GM12878 (cell line): ENCODE measurements around the gene CP. TPM values are rescaled to one million over a fixed set of nuclear protein-coding genes. Genes with fewer than 3 reads are reported as not detected.

Source experiments
- CUX1 ChIP-seq: IDR thresholded peaks from 2 replicates; pipeline ENCODE4 v1.6.1; 2012; ENCODE audit warnings: improper control_type of control experiment, low read depth, low read length; ENCODE audit not compliant: insufficient replicate concordance
- HDGF ChIP-seq: fragments of 450-650 bp; IDR thresholded peaks from 2 replicates; pipeline ENCODE4 v1.6.1; 2016; ENCODE audit warnings: antibody characterized with exemption
- IRF4 ChIP-seq: IDR thresholded peaks from 2 replicates; pipeline ENCODE4 v1.6.1; 2011; ENCODE audit warnings: low read depth, low read length
- MTA3 ChIP-seq: IDR thresholded peaks from 2 replicates; pipeline ENCODE4 v1.6.1; 2012; ENCODE audit warnings: low read length, inconsistent platforms, borderline replicate concordance
- MYB ChIP-seq: fragments of 150-350 bp; IDR thresholded peaks from 2 replicates; pipeline ENCODE4 v1.6.1; 2014; ENCODE audit warnings: mild to moderate bottlenecking, low read depth, low read length, borderline replicate concordance
- NKRF ChIP-seq: fragments of 450-650 bp; conservative IDR thresholded peaks from 2 replicates; pipeline ENCODE4 v1.6.1; 2017; ENCODE audit warnings: mild to moderate bottlenecking, moderate library complexity
- POLR2AphosphoS2 ChIP-seq: IDR thresholded peaks from 2 replicates; pipeline ENCODE4 v1.6.1; 2011; ENCODE audit warnings: low read depth, mild to moderate bottlenecking, low read length, improper control_type of control experiment, moderate library complexity
- STAT3 ChIP-seq: IDR thresholded peaks from 2 replicates; pipeline ENCODE4 v1.6.1; 2011; ENCODE audit warnings: low read depth, low read length, improper control_type of control experiment
- SUZ12 ChIP-seq: fragments of 200-600 bp; sonication (generic); IDR thresholded peaks from one replicate; pipeline ENCODE4 v1.6.1; 2018; ENCODE audit warnings: antibody characterized with exemption, mild to moderate bottlenecking; ENCODE audit not compliant: unreplicated experiment
- YY1 ChIP-seq: IDR thresholded peaks from 2 replicates; pipeline ENCODE4 v1.6.1; 2011; ENCODE audit warnings: low read depth, mild to moderate bottlenecking, low read length
- ZNF384 ChIP-seq: IDR thresholded peaks from 2 replicates; pipeline ENCODE4 v1.6.1; 2012; ENCODE audit warnings: low read depth, mild to moderate bottlenecking, low read length, improper control_type of control experiment, borderline replicate concordance
- polyA plus RNA-seq, 11 experiments: library from polyadenylated mRNA; depleted of rRNA in 4 of 11; unstranded in 6 of 11; stranded (reverse) in 5 of 11; fragments of >200 nt; fragmentation: Nextera tagmentation in 4 of 11; fragmentation: Illumina TruSeq in 1 of 11; extraction: Ambion mirVana in 4 of 11; extraction: Trizol in 1 of 11; gene quantifications; 1 replicate in 1 of 11; 2 replicates in 10 of 11; pipeline versions ENCODE4 v1.2.1 to v1.2.3, GENCODE V29; 2011 to 2016; ENCODE audit warnings: inconsistent platforms in 2 of 11, missing spikeins in 2 of 11, low read depth in 1 of 11
- total RNA-seq, 4 experiments: library from RNA; depleted of rRNA in 3 of 4; stranded (reverse); fragments of >200 nt in 3 of 4; fragmentation: Illumina TruSeq in 1 of 4; extraction: Trizol in 1 of 4; gene quantifications; 2 replicates each; pipeline versions ENCODE4 v1.2.1 to v1.2.3, GENCODE V29; 2013 to 2021

CP gene
- total and polyA plus RNA-seq, 10 of the 15 experiments (the other 5 are each of a cell fraction or from before 2014, with no cell fraction given), result 0.14 to 1.2 (median 0.30) TPM; not detected in 6

- TF ChIP-seq NKRF, result no peak
- no peak for TF ChIP-seq STAT3
- no peak for TF ChIP-seq HDGF
- no peak for TF ChIP-seq SUZ12
- TF ChIP-seq ZNF384, result no peak
- TF ChIP-seq POLR2AphosphoS2, result no peak
- TF ChIP-seq MYB, result no peak
- no peak for TF ChIP-seq MTA3
- TF ChIP-seq CUX1, result no peak
- TF ChIP-seq IRF4, result no peak
- no peak for TF ChIP-seq YY1
These were observed 71.2 kb downstream of the CP start (continued) for GRCh38 chr3:149150436-149150835.
